RWPE1 (cell line): ENCODE measurements around the gene ERCC5.

ENCODE experiments used
- CTCF ChIA-PET: fragments of 350-600 bp; sonication (Branson Sonifier 250); formaldehyde crosslinking; extraction: SDS; loops from one replicate; lab custom pipeline; 2021; lab: Yijun Ruan, JAX
- POLR2A ChIA-PET: fragments of 400-600 bp; formaldehyde crosslinking; extraction: SDS; loops from one replicate; lab custom pipeline; 2020; ENCODE audit warnings: antibody characterized with exemption; ENCODE audit not compliant: low non-redundant PET; lab: Yijun Ruan, JAX
- DNase-seq: peaks from one replicate; pipeline ENCODE4 v3.0.0; 2012; ENCODE audit warnings: low spot score
- H3K27ac ChIP-seq: fragments of 450-650 bp; 2 replicates; pipeline ENCODE4 v1.5.1; 2017
- CTCF ChIP-seq: fragments of 450-650 bp; conservative IDR thresholded peaks from 2 replicates; pipeline ENCODE4 v1.5.1; 2017; ENCODE audit warnings: low read depth, mild to moderate bottlenecking

The ERCC5 gene

DNA sequence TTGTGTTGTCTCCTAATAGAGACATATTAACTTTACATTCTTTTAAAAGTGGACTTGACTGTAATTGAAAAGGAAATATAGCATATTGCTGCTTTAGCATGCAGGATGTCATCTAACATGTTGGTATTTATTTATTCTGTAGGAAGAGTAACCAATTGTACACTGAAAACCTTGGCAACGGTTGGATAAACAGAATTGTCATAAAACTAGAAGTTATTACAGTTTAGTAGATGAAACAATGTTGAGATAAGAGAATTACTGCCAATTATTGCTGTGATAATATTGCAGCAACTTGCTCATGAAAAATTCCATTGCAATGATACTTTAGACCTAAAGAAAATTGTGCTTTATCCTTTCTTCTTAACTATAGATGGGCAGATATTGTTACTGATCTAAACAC lies 7.6 kb upstream of the ERCC5 start:
- H3K27ac ChIP-seq = no peak overlapping the region
- ChIA-PET POLR2A (no interaction called here), CTCF (no interaction called here)
- no peak for DNase-seq
- no peak for TF ChIP-seq CTCF

DNA sequence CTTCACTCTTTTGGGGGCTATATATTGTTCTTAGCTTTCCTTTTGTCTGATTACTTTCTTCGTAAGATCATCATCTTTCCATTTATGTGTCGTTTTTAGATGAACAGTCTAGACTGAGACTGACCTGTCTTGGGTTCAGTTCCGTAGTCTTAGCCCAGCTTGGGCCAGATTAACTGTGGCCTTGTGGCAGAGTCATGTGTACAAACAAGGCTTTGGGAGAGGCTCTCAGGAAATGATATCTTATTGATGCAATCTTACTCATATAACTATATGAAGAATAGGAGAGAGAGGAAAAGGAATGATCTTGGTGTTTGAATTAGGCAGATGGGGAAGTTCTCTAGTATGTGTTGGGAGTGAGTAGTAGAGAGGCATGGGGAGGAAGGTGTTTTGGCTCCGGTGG lies 6.8 kb upstream of the ERCC5 start:
- TF ChIP-seq CTCF = no peak
- no peak overlapping the region for H3K27ac ChIP-seq
- ChIA-PET CTCF (no interaction called here), POLR2A (no interaction called here)
- no peak for DNase-seq

DNA sequence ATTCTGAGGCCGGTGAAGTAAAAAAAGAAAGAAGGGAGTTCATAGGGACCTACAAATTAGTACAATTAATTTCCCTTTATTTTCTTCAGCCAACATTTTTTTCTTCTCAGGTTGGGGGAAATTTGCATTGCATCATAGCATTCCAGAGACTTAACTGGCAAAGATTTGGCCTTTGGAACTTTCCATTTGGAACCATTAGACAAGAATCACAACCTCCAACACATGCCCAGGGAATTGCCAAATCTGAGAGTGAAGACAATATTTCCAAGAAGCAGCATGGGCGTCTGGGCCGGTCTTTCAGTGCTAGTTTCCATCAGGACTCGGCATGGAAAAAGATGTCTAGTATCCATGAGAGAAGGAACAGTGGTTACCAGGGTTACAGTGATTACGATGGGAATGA lies 6.4 kb upstream of the ERCC5 start:
- DNase-seq = no peak
- no peak overlapping the region for H3K27ac ChIP-seq
- ChIA-PET CTCF (no interaction called here), POLR2A (no interaction called here)
- TF ChIP-seq CTCF = no peak

GRCh38 chr13:102845289-102845629 lies 573 bp upstream of the ERCC5 start:
- ChIA-PET CTCF (interaction anchor here (0.6 to 1.3 kb wide), 4 partner anchors 10 to 45 kb away, joined by 3 to 9 read pairs (median 4); no protein-coding TSS in a partner anchor), POLR2A (interaction anchor here (0.6 to 0.7 kb wide), 2 partner anchors 10 to 50 kb away, joined by 3 to 9 read pairs; no protein-coding TSS in a partner anchor)
- TF ChIP-seq CTCF = no peak
- peak overlapping the region; percentile 96 for H3K27ac ChIP-seq
- DNase-seq = no peak

DNA sequence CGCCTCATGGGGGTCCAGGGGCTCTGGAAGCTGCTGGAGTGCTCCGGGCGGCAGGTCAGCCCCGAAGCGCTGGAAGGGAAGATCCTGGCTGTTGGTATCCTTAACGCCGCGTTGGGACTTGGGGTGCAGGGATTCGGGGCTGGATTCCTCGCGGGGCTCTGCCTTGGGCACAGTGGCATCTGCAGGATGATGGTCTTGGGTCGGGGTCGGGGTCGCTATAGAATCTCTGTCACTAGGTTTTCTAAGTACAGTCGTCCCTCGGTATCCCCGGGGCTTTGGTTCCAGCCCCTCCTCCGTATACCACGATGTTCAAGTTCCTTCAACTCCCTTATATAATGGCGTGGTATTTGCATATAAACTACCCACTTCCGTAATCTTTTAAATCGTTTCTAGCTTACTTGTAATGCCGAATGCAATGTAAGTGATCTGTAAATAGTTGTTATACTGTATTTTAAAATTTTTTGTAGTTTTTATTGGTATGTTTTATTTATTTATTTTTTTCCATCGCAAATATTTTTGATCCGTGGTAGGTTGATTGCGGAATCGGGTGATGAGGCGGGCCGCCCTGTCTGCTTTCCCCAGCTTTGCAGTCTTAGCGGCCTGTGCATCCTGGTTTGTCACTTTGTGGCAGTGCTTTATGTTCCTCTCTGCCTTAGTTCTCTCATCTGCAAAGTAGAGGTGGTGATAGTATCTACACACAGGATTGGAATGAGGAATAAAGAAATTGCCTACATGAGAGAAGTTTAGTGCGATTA lies 606 bp downstream of the ERCC5 start:
- CTCF ChIA-PET = interaction anchor here (0.6 to 2.2 kb wide), 9 partner anchors 9 to 1339 kb away, joined by 3 to 9 read pairs (median 4); no protein-coding TSS in a partner anchor
- peak; percentile 30 for DNase-seq
- no peak for TF ChIP-seq CTCF
- POLR2A ChIA-PET = no interaction called here
- H3K27ac ChIP-seq = peak overlapping the region; percentile 96

GRCh38 chr13:102847272-102848234 lies 1.7 kb downstream of the ERCC5 start:
- ChIA-PET POLR2A (no interaction called here), CTCF (interaction anchor here (0.6 to 2.2 kb wide), 6 partner anchors 23 to 1340 kb away, joined by 3 to 9 read pairs (median 4); no protein-coding TSS in a partner anchor)
- H3K27ac ChIP-seq = peak overlapping the region; percentile 53
- no peak for DNase-seq
- TF ChIP-seq CTCF = peak; percentile 87
